ENCODE results near the gene NUP210L. TPM values are rescaled to one million over a fixed set of nuclear protein-coding genes. Genes with fewer than 3 reads are reported as not detected.

The NUP210L gene
- total and polyA plus RNA-seq, 2 of the 13 experiments (the other 11 are each of a cell fraction or from before 2014, with no cell fraction given) = not detected

DNA sequence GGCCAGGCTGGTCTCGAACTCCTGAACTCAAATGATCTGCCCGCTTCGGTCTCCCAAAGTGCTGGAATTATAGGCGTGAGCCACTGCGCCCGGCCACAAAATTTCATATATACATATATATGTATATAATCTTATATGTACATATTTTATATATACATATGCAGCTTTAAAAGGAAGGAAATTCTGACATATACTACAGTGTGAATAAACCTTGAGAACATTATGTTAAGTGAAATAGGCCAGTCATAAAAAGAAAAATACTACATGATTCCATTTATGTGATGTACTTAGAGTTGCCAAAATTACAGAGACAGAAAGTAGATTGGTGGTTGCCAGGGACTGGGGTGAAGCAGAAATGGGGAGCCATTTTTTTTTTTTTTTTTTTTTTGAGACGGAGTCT is 63.2 kb downstream of the NUP210L start:
- BruUV-seq (replicated peaks) = no TSS peak
- DNase-seq (ENCODE audit: low spot score) (no peak), FAIRE-seq (no peak), ATAC-seq (no peak)
- TF ChIP-seq, protein P1, sequence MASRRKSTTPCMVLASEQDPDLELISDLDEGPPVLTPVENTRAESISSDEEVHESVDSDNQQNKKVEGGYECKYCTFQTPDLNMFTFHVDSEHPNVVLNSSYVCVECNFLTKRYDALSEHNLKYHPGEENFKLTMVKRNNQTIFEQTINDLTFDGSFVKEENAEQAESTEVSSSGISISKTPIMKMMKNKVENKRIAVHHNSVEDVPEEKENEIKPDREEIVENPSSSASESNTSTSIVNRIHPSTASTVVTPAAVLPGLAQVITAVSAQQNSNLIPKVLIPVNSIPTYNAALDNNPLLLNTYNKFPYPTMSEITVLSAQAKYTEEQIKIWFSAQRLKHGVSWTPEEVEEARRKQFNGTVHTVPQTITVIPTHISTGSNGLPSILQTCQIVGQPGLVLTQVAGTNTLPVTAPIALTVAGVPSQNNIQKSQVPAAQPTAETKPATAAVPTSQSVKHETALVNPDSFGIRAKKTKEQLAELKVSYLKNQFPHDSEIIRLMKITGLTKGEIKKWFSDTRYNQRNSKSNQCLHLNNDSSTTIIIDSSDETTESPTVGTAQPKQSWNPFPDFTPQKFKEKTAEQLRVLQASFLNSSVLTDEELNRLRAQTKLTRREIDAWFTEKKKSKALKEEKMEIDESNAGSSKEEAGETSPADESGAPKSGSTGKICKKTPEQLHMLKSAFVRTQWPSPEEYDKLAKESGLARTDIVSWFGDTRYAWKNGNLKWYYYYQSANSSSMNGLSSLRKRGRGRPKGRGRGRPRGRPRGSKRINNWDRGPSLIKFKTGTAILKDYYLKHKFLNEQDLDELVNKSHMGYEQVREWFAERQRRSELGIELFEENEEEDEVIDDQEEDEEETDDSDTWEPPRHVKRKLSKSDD (CRISPR knock-in tag; IDR thresholded peaks at IDR 0.05; ENCODE audit: low read depth) = no peak
- no peak for TF ChIP-seq MXD4 (CRISPR knock-in tag; IDR thresholded peaks at IDR 0.05)
- TF ChIP-seq NR2F6 (IDR thresholded peaks at IDR 0.05) = no peak
- no peak for TF ChIP-seq NR2F6 (CRISPR knock-in tag; IDR thresholded peaks at IDR 0.05)
- no peak for TF ChIP-seq SRF (IDR thresholded peaks at IDR 0.05; ENCODE audit: low read depth, low read length)
- no peak for TF ChIP-seq KAT2B (IDR thresholded peaks at IDR 0.05; ENCODE audit: borderline replicate concordance, low read depth, low read length)
- no peak for TF ChIP-seq ZBTB21 (CRISPR knock-in tag; IDR thresholded peaks at IDR 0.05)
- no peak for TF ChIP-seq ZNF720 (CRISPR knock-in tag; IDR thresholded peaks at IDR 0.05)
- no peak for TF ChIP-seq ETV5 (CRISPR knock-in tag; IDR thresholded peaks at IDR 0.05; ENCODE audit: borderline replicate concordance)
- TF ChIP-seq HDAC1 (CRISPR knock-in tag; IDR thresholded peaks at IDR 0.05) = no peak
- no peak for TF ChIP-seq ZBTB7A (CRISPR knock-in tag; IDR thresholded peaks at IDR 0.05)
- TF ChIP-seq, protein P2, sequence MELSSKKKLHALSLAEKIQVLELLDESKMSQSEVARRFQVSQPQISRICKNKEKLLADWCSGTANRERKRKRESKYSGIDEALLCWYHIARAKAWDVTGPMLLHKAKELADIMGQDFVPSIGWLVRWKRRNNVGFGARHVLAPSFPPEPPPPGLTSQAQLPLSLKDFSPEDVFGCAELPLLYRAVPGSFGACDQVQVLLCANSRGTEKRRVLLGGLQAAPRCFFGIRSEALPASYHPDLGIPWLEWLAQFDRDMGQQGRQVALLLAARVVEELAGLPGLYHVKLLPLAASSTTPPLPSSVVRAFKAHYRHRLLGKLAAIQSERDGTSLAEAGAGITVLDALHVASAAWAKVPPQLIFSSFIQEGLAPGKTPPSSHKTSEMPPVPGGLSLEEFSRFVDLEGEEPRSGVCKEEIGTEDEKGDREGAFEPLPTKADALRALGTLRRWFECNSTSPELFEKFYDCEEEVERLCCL (CRISPR knock-in tag; IDR thresholded peaks at IDR 0.05; ENCODE audit: borderline replicate concordance) = no peak
- POLR2A ChIA-PET = no interaction called here
- Histone ChIP-seq H3K27ac (ENCODE audit: extremely low read length, insufficient read depth, low read length) (no peak overlapping the region), H3K4me3 (replicated peaks in 1 of 3; ENCODE audit: insufficient read depth in 1 of 3, low read depth in 2 of 3, low read length in 3 of 3) (no peak overlapping the region), H3K27me3 (ENCODE audit: control insufficient read depth in 1 of 2, insufficient read depth in 2 of 2, low read length in 2 of 2) (no peaks in the 10 kb centered on the region; a peak in 1 of 5 replicates), H3K4me1 (ENCODE audit: insufficient read depth, low read length) (no peaks in the 10 kb centered on the region), H2AFZ (ENCODE audit: low read length) (no peak overlapping the region), H3K79me2 (ENCODE audit: insufficient read depth, low read length) (no peaks in the 10 kb centered on the region), H4K20me1 (ENCODE audit: insufficient read depth, low read length) (no peaks in the 10 kb centered on the region), H3K9ac (ENCODE audit: insufficient read depth, low read depth, low read length) (no peak overlapping the region), H3K9me3 (ENCODE audit: low read length) (no peaks in the 10 kb centered on the region), H3K4me2 (ENCODE audit: low read depth, low read length) (no peak overlapping the region), H3K36me3 (replicated peaks in 1 of 2; ENCODE audit: control insufficient read depth in 1 of 2, insufficient read depth in 2 of 2, low read length in 2 of 2) (no peaks in the 10 kb centered on the region)
- intact Hi-C loops (cut with micrococcal nuclease; ENCODE audit: unreplicated experiment) = no loop called here
- in situ Hi-C loops (cut with HindIII; ENCODE audit: extremely low pct_ligation_motif_present, low pct_unique_long_range_greater_than_20kb) = no loop called here
- CTCF ChIA-PET (ENCODE audit: low intra/inter-chr PET ratio, low total read pairs) = no interaction called here
- WGBS (ENCODE audit: low lambda C conversion rate) = 68% methylated on average over 7 of the region's 7 CpGs

All from HepG2 (cell line).